A549 (cell line): ENCODE measurements around the gene DSG3.

Experiments used
- CTCF ChIP-seq: fragments of >200 bp; sonication (Bioruptor Twin); formaldehyde crosslinking; IDR thresholded peaks from 3 replicates; pipeline ENCODE4 v1.5.1; 2016
- EP300 ChIP-seq, 2 experiments: fragments of >200 bp; sonication (Bioruptor Twin); formaldehyde crosslinking; IDR thresholded peaks; 2 replicates in 1 of 2; 3 replicates in 1 of 2; pipeline ENCODE4 v1.6.1; 2016 to 2017
- RCOR1 ChIP-seq: fragments of 150-350 bp; IDR thresholded peaks from 2 replicates; pipeline ENCODE4 v1.6.1; 2014; ENCODE audit warnings: antibody characterized with exemption, low read length, low read depth
- TF ChIP-seq, protein P1 (sequence below): fragments of 150-350 bp; IDR thresholded peaks from 2 replicates; pipeline ENCODE4 v1.6.1; 2014; ENCODE audit warnings: low read depth, mild to moderate bottlenecking, low read length

- TF ChIP-seq EP300 (IDR thresholded peaks at IDR 0.05) (no peak), CTCF (no peak), RCOR1 (no peak)
- TF ChIP-seq, protein P1, sequence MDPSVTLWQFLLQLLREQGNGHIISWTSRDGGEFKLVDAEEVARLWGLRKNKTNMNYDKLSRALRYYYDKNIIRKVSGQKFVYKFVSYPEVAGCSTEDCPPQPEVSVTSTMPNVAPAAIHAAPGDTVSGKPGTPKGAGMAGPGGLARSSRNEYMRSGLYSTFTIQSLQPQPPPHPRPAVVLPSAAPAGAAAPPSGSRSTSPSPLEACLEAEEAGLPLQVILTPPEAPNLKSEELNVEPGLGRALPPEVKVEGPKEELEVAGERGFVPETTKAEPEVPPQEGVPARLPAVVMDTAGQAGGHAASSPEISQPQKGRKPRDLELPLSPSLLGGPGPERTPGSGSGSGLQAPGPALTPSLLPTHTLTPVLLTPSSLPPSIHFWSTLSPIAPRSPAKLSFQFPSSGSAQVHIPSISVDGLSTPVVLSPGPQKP, result no peak
Measured at GRCh38 chr18:31482051-31482450, 34.5 kb downstream of the DSG3 start.
